Pancreas (tissue), 10 donors: ENCODE measurements around the gene TMEM135. TPM values are rescaled to one million over a fixed set of nuclear protein-coding genes. Genes with fewer than 3 reads are reported as not detected.

Source experiments
- ATAC-seq, 4 donors: fragments of 200-7000 bp; cut with Tn5 transposase; one replicate each; pipeline versions ENCODE4 v1.8.0 to v1.9.1; 2020; ENCODE audit warnings: mild to moderate bottlenecking in 4 of 4, moderate library complexity in 4 of 4
- DNase-seq, 6 donors: peaks; one replicate each; pipeline ENCODE4 v3.0.0-alpha.2; 2020
- FAIRE-seq: peaks from 2 replicates; lab custom pipeline; 2012; peaks lifted over from hg19 to GRCh38; lab: Jason Lieb, UNC
- H3K27ac ChIP-seq, 4 donors: fragments of 200-600 bp; sonication (generic); 1 replicate in 3 of 4; 2 replicates in 1 of 4; pipeline versions ENCODE4 v1.5.0 to v1.8.0; 2020
- H3K27me3 ChIP-seq, 4 donors: fragments of 200-600 bp; one replicate each; pipeline ENCODE4 v1.8.0; 2021
- H3K36me3 ChIP-seq, 3 donors: fragments of 200-600 bp; sonication (generic) in 1 of 3; one replicate each; pipeline versions ENCODE4 v1.5.0 to v1.8.0; 2020 to 2021
- H3K4me1 ChIP-seq, 3 donors: fragments of 200-600 bp; one replicate each; pipeline ENCODE4 v1.8.0; 2021
- H3K4me3 ChIP-seq, 4 donors: fragments of 200-600 bp; sonication (generic) in 2 of 4; one replicate each; pipeline versions ENCODE4 v1.5.0 to v1.8.0; 2020 to 2021
- H3K9me3 ChIP-seq, 4 donors: fragments of 200-600 bp; one replicate each; pipeline ENCODE4 v1.8.0; 2021
- WGBS, 2 donors: extraction: QIAGEN DNeasy Blood & Tissue Kit; methylation state at CpG; one replicate each; pipeline ENCODE4 v1.1.7; 2013; 5-methylcytosine and 5-hydroxymethylcytosine counted together
- intact Hi-C, 3 donors: fragments of 100-400 bp; cut with DNase I; formaldehyde crosslinking; loops; one replicate each; pipeline versions ENCODE4 v1.11.1 to v1.14.2; 2022
- polyA plus RNA-seq, 2 donors: library from polyadenylated mRNA; stranded (reverse); fragments of 200-250 nt; gene quantifications; one replicate each; pipeline ENCODE4 v1.2.3, GENCODE V29; 2013
- total RNA-seq, 6 donors: library from RNA; stranded (reverse); fragmentation: NEBNext Ultra II Directional in 4 of 6; extraction: Animal tissue kit (Norgen Biotek cat#: 25700) in 4 of 6; gene quantifications; one replicate each; pipeline versions ENCODE4 v1.2.1 to v1.2.4, GENCODE V29; 2021 to 2023
- TF ChIP-seq, protein P1 (sequence below), 4 donors: fragments of 200-600 bp; sonication (generic) in 3 of 4; IDR thresholded peaks; one replicate each; pipeline versions ENCODE4 v1.5.0 to v1.8.0; 2021; ENCODE audit warnings: antibody characterized with exemption in 4 of 4
- donor health status: healthy with polysubstance abuse.
- donor health status: DM: no; HTN: no; CAD: no; lungs with moderate emphysema.
- donor health status: DM: no; HTN: no; CAD: no.
- donor health status: control.
- donor health status: control.
- donor health status: Bipolar disorder and iron deficiency.
- donor health status: DM: yes; HTN: yes; CAD: no.
- donor health status: DM: no; HTN: no; CAD: no.
- donor health status: DM: no; HTN: no; CAD: no.
- donor health status: DM: yes; HTN: yes; CAD: no.

TMEM135 gene
- total and polyA plus RNA-seq, 8 donors = 2.6 to 10.1 (median 8.0) TPM

DNA sequence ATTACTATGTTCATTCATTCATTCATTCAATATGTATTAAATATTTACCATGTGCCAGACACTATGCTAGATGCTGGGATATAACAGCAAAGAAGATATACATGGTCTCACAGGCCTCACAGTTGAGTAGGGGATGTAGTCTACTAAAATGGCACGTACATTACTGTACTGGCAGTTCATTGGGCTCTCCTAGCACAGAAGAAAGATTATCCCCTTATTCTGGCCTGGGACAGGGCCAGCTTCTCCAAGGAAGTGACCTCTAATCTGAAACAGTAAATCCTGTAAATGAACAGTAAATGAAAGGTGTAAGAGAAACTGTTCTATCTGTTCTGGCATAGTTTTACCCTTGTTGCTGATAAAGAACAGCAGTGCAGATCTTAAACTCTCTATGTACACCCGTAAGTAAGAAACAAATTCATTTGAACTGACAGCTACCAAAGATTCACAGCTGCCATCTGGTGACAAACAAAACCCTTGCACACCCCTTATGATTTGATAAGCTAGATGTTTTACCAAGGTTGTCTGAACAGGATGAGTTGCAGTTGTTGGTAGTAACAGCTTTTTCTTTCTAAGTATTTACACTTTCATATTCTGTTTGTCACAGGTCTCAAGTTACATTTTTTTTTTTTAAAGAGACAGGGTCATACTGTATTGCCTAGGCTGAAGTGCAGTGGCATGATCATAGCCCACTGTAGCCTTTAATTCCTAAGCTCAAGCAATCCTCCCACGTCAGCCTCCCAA, 263.1 kb downstream of the TMEM135 start:
- 34 to 45% methylated on average over 3 of the region's 3 CpGs for WGBS, 2 donors
- Histone ChIP-seq H3K27me3 (no peaks in the 10 kb centered on the region), H3K4me1 (peaks cover 0 to 5% (median 0%) of the 10 kb centered on the region in 3 donors), H3K27ac (no peak overlapping the region), H3K9me3 (no peaks in the 10 kb centered on the region), H3K36me3 (no peaks in the 10 kb centered on the region), H3K4me3 (no peak overlapping the region)
- ATAC-seq (peak; percentile 38 to 73 (median 66)), DNase-seq (no peak), FAIRE-seq (no peak)
- intact Hi-C loops = no loop called here
- TF ChIP-seq, protein P1, sequence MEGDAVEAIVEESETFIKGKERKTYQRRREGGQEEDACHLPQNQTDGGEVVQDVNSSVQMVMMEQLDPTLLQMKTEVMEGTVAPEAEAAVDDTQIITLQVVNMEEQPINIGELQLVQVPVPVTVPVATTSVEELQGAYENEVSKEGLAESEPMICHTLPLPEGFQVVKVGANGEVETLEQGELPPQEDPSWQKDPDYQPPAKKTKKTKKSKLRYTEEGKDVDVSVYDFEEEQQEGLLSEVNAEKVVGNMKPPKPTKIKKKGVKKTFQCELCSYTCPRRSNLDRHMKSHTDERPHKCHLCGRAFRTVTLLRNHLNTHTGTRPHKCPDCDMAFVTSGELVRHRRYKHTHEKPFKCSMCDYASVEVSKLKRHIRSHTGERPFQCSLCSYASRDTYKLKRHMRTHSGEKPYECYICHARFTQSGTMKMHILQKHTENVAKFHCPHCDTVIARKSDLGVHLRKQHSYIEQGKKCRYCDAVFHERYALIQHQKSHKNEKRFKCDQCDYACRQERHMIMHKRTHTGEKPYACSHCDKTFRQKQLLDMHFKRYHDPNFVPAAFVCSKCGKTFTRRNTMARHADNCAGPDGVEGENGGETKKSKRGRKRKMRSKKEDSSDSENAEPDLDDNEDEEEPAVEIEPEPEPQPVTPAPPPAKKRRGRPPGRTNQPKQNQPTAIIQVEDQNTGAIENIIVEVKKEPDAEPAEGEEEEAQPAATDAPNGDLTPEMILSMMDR (IDR thresholded peaks at IDR 0.05) = no peak

DNA sequence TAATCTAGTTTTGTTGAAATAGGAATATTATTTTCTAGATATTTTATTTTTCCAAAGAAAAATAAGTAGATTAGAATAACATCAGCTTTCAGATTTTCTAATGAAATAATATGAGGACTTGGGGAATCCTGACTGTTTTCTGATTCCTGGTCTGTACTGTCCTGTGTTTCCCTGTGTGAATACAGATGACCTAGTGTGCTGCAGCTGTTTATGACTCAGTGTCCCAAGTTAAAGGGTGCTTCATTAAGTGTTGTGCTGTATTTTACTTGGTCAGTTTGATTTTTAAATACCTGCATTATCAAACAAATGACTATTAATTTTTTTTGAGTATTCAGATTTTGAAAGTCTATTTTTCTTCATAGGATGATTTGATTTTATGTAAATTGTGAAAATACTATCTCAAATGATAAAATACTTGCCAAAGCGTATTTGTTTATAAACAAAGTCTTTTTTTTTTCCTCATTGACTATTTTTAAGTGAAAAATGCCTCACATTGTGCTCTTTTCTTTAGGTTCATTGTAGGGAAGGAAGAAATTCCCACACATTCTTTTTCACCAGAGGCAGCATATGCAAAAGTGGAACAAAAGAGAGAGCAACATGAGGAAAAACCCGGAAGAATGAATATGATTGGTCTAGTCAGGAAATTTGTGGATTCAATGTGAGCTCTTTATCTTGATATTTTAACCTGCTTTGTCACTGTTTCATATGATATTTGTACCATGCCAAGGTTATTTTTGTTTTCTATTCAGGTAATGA, 264.2 kb downstream of the TMEM135 start:
- ATAC-seq = no peak
- intact Hi-C loops = no loop called here
- WGBS, 2 donors = 44 to 62% methylated on average over 2 of the region's 2 CpGs

DNA sequence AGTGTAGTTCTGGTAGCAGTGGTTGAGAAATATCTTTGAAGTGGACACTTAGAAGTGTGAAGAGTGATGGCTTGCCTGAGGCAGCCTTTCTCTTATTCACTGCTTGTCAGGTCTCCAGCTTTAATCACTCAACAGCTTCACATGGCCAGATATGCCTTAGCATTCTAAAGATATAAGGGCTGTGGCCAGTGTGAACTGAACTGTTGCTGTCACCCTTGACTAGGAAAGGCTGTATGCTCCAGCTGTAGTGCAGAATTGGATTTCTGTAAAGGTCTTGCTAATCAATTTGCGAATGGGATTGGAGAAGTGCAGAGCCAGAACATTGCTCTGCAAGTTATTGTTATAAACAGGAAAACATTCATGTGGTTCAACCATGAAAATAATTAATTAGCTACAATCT, 266.7 kb downstream of the TMEM135 start:
- TF ChIP-seq, protein P1 (IDR thresholded peaks at IDR 0.05) = no peak
- WGBS, 2 donors = 92 to 95% methylated on average over 1 of the region's 1 CpG
- Histone ChIP-seq H3K9me3 (no peaks in the 10 kb centered on the region), H3K4me1 (peaks cover 0 to 5% (median 0%) of the 10 kb centered on the region in 3 donors), H3K27ac (no peak overlapping the region), H3K27me3 (no peaks in the 10 kb centered on the region), H3K4me3 (no peak overlapping the region), H3K36me3 (no peaks in the 10 kb centered on the region)
- intact Hi-C loops = no loop called here
- ATAC-seq = no peak
- FAIRE-seq = no peak
- DNase-seq = no peak

More for the DNA sequence above, 264.2 kb downstream of the TMEM135 start:
- DNase-seq = no peak
- Histone ChIP-seq H3K36me3 (no peaks in the 10 kb centered on the region), H3K27me3 (no peaks in the 10 kb centered on the region), H3K27ac (no peak overlapping the region), H3K4me1 (peaks cover 0 to 5% (median 0%) of the 10 kb centered on the region in 3 donors), H3K4me3 (no peak overlapping the region), H3K9me3 (no peaks in the 10 kb centered on the region)
- TF ChIP-seq, protein P1 (IDR thresholded peaks at IDR 0.05) = no peak
- FAIRE-seq = no peak

DNA sequence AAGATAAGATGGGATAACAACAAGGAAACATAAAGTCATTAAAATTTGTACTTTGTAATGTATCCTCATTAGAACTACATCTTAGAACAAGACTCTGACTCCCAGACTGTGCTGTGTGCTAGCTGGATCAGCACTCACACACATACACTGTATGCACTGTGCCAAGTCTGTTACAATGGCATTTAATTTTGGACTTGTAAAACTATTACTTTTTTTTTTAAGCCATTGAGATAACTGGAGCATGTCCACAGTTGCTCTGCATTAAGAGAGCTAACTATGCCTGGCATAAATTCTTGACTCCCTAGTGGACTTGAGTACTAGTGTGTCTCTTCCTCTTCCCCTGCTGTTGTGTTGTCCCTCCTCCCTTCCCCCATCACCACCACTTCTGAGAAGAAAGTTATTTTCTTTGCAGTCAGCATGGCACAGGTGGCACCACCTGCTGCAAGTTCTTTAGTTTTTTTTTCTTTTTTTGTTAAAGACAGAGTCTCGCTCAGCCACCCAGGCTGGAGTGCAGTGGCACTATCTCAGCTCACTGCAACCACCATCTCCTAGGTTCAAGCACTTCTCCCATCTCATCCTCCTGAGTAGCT, 268.6 kb downstream of the TMEM135 start:
- no peaks in the 10 kb centered on the region for H3K36me3 ChIP-seq
- H3K9me3 ChIP-seq = no peaks in the 10 kb centered on the region
- TF ChIP-seq, protein P1 (IDR thresholded peaks at IDR 0.05) = no peak
- no peaks in the 10 kb centered on the region for H3K27me3 ChIP-seq
- intact Hi-C loops = no loop called here
- ATAC-seq (no peak), FAIRE-seq (no peak), DNase-seq (no peak)
- H3K4me1 ChIP-seq = no peaks in the 10 kb centered on the region
- 95% methylated on average over 1 of the region's 1 CpG for WGBS, 2 donors
- no peak overlapping the region for H3K4me3 ChIP-seq
- no peak overlapping the region for H3K27ac ChIP-seq
